ENCODE results near the gene MINAR2. TPM values are rescaled to one million over a fixed set of nuclear protein-coding genes. Genes with fewer than 3 reads are reported as not detected.

Gene MINAR2
- total and polyA plus RNA-seq, 2 donors (not counting 1 experiment from before 2014, with no cell fraction given), result not detected

DNA sequence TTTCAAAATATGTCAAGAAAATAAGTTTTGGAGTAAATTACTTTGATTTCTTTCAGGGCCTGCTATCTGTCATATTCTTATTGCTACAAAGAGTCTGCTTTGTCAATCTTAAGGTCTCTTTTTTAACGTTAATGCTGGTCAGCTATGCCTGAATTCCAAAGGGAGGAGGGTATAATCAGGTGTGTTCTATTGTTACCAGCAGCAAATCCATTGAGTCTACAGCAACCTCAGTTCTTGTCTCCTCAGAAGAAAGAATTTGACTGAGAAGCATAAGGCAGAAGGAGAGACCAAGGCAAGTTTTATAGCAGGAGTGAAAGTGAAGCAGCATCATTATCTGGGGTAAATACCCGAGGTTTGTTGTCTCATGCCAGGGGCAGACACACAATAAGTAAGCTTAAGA is 23.7 kb upstream of the MINAR2 start:
- ATAC-seq (ENCODE audit: low read depth), result no peak
- CTCF ChIA-PET, result no interaction called here

DNA sequence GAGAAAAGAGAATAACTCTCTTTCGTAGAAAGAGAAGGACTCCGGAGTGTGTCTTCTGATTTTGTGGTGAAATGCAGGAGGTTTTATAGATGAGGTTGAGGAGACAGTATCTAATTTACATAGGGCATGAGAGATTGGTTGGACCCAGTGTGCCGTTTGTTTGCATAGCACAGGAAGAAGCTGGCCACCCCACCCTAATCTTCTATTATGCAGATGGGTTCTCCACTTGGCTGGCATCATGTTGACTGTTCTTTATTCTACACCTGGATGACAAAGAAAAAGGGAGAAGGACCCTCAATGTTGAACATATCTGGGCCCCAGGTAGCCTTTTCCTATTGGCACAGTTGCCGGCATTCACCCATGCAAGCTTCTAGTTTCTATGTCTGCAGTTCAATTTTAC is 23.2 kb upstream of the MINAR2 start:
- no peaks in the 10 kb centered on the region for H3K36me3 ChIP-seq (replicated peaks in 1 of 2; ENCODE audit: control extremely low read depth in 1 of 2, control insufficient read depth in 1 of 2, extremely low read depth in 1 of 2, insufficient read depth in 2 of 2, low read length in 1 of 2)
- POLR2A ChIA-PET, result no interaction called here

More for the DNA sequence above, 23.7 kb upstream of the MINAR2 start:
- no peaks in the 10 kb centered on the region for H3K9me3 ChIP-seq (ENCODE audit: control extremely low read depth in 1 of 3, control insufficient read depth in 2 of 3, insufficient read depth in 1 of 3, low read length in 2 of 3)
- no peaks in the 10 kb centered on the region for H3K27me3 ChIP-seq (replicated peaks in 1 of 4; ENCODE audit: control extremely low read depth in 1 of 4, control insufficient read depth in 3 of 4, insufficient read depth in 4 of 4, low read length in 3 of 4)
- H2AFZ ChIP-seq (ENCODE audit: insufficient read depth, low read depth, low read length, poor library complexity, severe bottlenecking), result no peak overlapping the region
- no peaks in the 10 kb centered on the region for H3K27me3 Mint-ChIP-seq
- no peaks in the 10 kb centered on the region for H3K9me3 Mint-ChIP-seq (ENCODE audit: insufficient read depth)
- POLR2A ChIA-PET, result no interaction called here
- WGBS (ENCODE audit: insufficient coverage), result 36% methylated on average over 1 of the region's 2 CpGs
- no peak overlapping the region for H3K4me3 ChIP-seq (ENCODE audit: control extremely low read depth in 1 of 5, extremely low read depth in 1 of 5, insufficient read depth in 1 of 5, low read depth in 2 of 5, low read length in 4 of 5)
- TF ChIP-seq EZH2 (IDR thresholded peaks at IDR 0.05; ENCODE audit: borderline replicate concordance, insufficient read depth, low read depth, low read length, poor library complexity, severe bottlenecking) (no peak), CTCF (IDR thresholded peaks at IDR 0.05) (no peak)
- no peaks in the 10 kb centered on the region for H4K20me1 ChIP-seq (ENCODE audit: control insufficient read depth, insufficient read depth, low read length, poor library complexity, severe bottlenecking)
- intact Hi-C loops (cut with micrococcal nuclease), result no loop called here
- H3K27ac ChIP-seq (ENCODE audit: low read length in 2 of 2), result no peak overlapping the region
- H3K4me2 ChIP-seq (replicated peaks; ENCODE audit: low read depth, low read length, poor library complexity, severe bottlenecking), result no peak overlapping the region
- no peaks in the 10 kb centered on the region for H3K4me1 ChIP-seq (ENCODE audit: control insufficient read depth in 2 of 2, insufficient read depth in 2 of 2, low read length in 2 of 2)
- no peak overlapping the region for H3K9ac ChIP-seq (ENCODE audit: low read length)
- H3K27ac Mint-ChIP-seq, result no peak overlapping the region
- H3K4me1 Mint-ChIP-seq, result no peaks in the 10 kb centered on the region
- H3K4me3 Mint-ChIP-seq, result no peak overlapping the region
- no peaks in the 10 kb centered on the region for H3K36me3 ChIP-seq (replicated peaks in 1 of 2; ENCODE audit: control extremely low read depth in 1 of 2, control insufficient read depth in 1 of 2, extremely low read depth in 1 of 2, insufficient read depth in 2 of 2, low read length in 1 of 2)
- DNase-seq, result no peak
- no peaks in the 10 kb centered on the region for H3K79me2 ChIP-seq (ENCODE audit: control insufficient read depth, insufficient read depth, low read length)

More for the DNA sequence above, 23.2 kb upstream of the MINAR2 start:
- Histone ChIP-seq H3K9ac (ENCODE audit: low read length) (no peak overlapping the region), H3K79me2 (ENCODE audit: control insufficient read depth, insufficient read depth, low read length) (no peaks in the 10 kb centered on the region), H2AFZ (ENCODE audit: insufficient read depth, low read depth, low read length, poor library complexity, severe bottlenecking) (no peak overlapping the region), H3K4me2 (replicated peaks; ENCODE audit: low read depth, low read length, poor library complexity, severe bottlenecking) (no peak overlapping the region), H3K4me3 (ENCODE audit: control extremely low read depth in 1 of 5, extremely low read depth in 1 of 5, insufficient read depth in 1 of 5, low read depth in 2 of 5, low read length in 4 of 5) (no peak overlapping the region), H3K27me3 (replicated peaks in 1 of 4; ENCODE audit: control extremely low read depth in 1 of 4, control insufficient read depth in 3 of 4, insufficient read depth in 4 of 4, low read length in 3 of 4) (no peaks in the 10 kb centered on the region), H4K20me1 (ENCODE audit: control insufficient read depth, insufficient read depth, low read length, poor library complexity, severe bottlenecking) (no peaks in the 10 kb centered on the region), H3K4me1 (ENCODE audit: control insufficient read depth in 2 of 2, insufficient read depth in 2 of 2, low read length in 2 of 2) (no peaks in the 10 kb centered on the region), H3K9me3 (ENCODE audit: control extremely low read depth in 1 of 3, control insufficient read depth in 2 of 3, insufficient read depth in 1 of 3, low read length in 2 of 3) (no peaks in the 10 kb centered on the region), H3K27ac (ENCODE audit: low read length in 2 of 2) (no peak overlapping the region)
- Mint-ChIP-seq H3K9me3 (ENCODE audit: insufficient read depth) (no peaks in the 10 kb centered on the region), H3K27me3 (no peaks in the 10 kb centered on the region), H3K4me1 (no peaks in the 10 kb centered on the region), H3K27ac (no peak overlapping the region), H3K4me3 (no peak overlapping the region)
- 100% methylated on average over 2 of the region's 4 CpGs for WGBS (ENCODE audit: insufficient coverage)
- ATAC-seq (ENCODE audit: low read depth) (no peak), DNase-seq (no peak)
- no peak for TF ChIP-seq EZH2 (IDR thresholded peaks at IDR 0.05; ENCODE audit: borderline replicate concordance, insufficient read depth, low read depth, low read length, poor library complexity, severe bottlenecking)
- no peak for TF ChIP-seq CTCF (IDR thresholded peaks at IDR 0.05)
- CTCF ChIA-PET, result no interaction called here
- intact Hi-C loops (cut with micrococcal nuclease), result no loop called here
